Neural progenitor cell (in vitro differentiated cells): ENCODE results near the gene ARSJ. TPM values are rescaled to one million over a fixed set of nuclear protein-coding genes. Genes with fewer than 3 reads are reported as not detected.

Source experiments
- DNase-seq: peaks from one replicate; pipeline ENCODE4 v3.0.0-alpha.2; 2016; ENCODE audit warnings: low spot score
- H2AFZ ChIP-seq: fragments of 200-600 bp; sonication (generic); replicated peaks from 2 replicates; pipeline ENCODE4 v1.6.1; 2016; ENCODE audit warnings: antibody characterized with exemption
- H3F3A ChIP-seq: fragments of 200-600 bp; sonication (generic); 2 replicates; pipeline ENCODE4 v1.6.1; 2016; ENCODE audit warnings: antibody characterized with exemption, low read depth
- H3K27ac ChIP-seq: fragments of 200-600 bp; sonication (generic); 2 replicates; pipeline ENCODE4 v1.5.1; 2016; ENCODE audit warnings: mild to moderate bottlenecking
- H3K27me3 ChIP-seq: fragments of 200-600 bp; sonication (generic); 2 replicates; pipeline ENCODE4 v1.6.1; 2016; ENCODE audit warnings: mild to moderate bottlenecking, moderate library complexity
- H3K36me3 ChIP-seq: fragments of 200-600 bp; sonication (generic); 2 replicates; pipeline ENCODE4 v1.5.1; 2016
- H3K4me1 ChIP-seq: fragments of 200-600 bp; sonication (generic); 2 replicates; pipeline ENCODE4 v1.6.1; 2016; ENCODE audit warnings: mixed run types
- H3K4me2 ChIP-seq: fragments of 200-600 bp; sonication (generic); 2 replicates; pipeline ENCODE4 v1.6.1; 2016
- H3K4me3 ChIP-seq: fragments of 200-600 bp; sonication (generic); 2 replicates; pipeline ENCODE4 v1.5.1; 2016
- H3K79me2 ChIP-seq: fragments of 200-600 bp; sonication (generic); 2 replicates; pipeline ENCODE4 v1.6.1; 2016; ENCODE audit warnings: low read depth
- H3K9ac ChIP-seq: fragments of 200-600 bp; sonication (generic); 2 replicates; pipeline ENCODE4 v1.6.1; 2016
- H3K9me3 ChIP-seq: fragments of 200-600 bp; sonication (generic); 2 replicates; pipeline ENCODE4 v1.5.1; 2016; ENCODE audit warnings: low read depth
- H4K20me1 ChIP-seq: fragments of 200-600 bp; sonication (generic); 2 replicates; pipeline ENCODE4 v1.6.1; 2016; ENCODE audit warnings: low read depth
- H3K27ac Mint-ChIP-seq: 3 replicates; pipeline ENCODE4 v1.8.0; 2021; ENCODE audit warnings: mixed read lengths
- H3K27me3 Mint-ChIP-seq: 2 replicates; pipeline ENCODE4 v1.8.0; 2022; ENCODE audit warnings: low read depth, mild to moderate bottlenecking, inconsistent platforms, moderate library complexity, mixed read lengths; ENCODE audit not compliant: insufficient read depth
- H3K36me3 Mint-ChIP-seq: 3 replicates; pipeline ENCODE4 v1.8.0; 2021; ENCODE audit warnings: mixed read lengths
- H3K4me1 Mint-ChIP-seq: 3 replicates; pipeline ENCODE4 v1.8.0; 2021; ENCODE audit warnings: mixed read lengths
- H3K4me3 Mint-ChIP-seq: 3 replicates; pipeline ENCODE4 v1.8.0; 2021; ENCODE audit warnings: mild to moderate bottlenecking, moderate library complexity, mixed read lengths
- H3K9me3 Mint-ChIP-seq: 3 replicates; pipeline ENCODE4 v1.8.0; 2020; ENCODE audit warnings: mixed read lengths
- CTCF ChIP-seq: fragments of 200-600 bp; sonication (generic); IDR thresholded peaks from 2 replicates; pipeline ENCODE4 v1.5.1; 2017; ENCODE audit warnings: antibody characterized with exemption, mild to moderate bottlenecking
- EZH2 ChIP-seq: fragments of 200-600 bp; sonication (generic); IDR thresholded peaks from 2 replicates; pipeline ENCODE4 v1.6.1; 2017; ENCODE audit warnings: antibody characterized with exemption, mild to moderate bottlenecking, moderate library complexity
- EZH2phosphoT487 ChIP-seq: fragments of 200-600 bp; sonication (generic); IDR thresholded peaks from 2 replicates; pipeline ENCODE4 v1.6.1; 2017; ENCODE audit warnings: antibody characterized with exemption
- total RNA-seq: library from RNA; depleted of rRNA; stranded (reverse); fragments of >200 nt; gene quantifications from 2 replicates; pipeline ENCODE4 v1.2.3, GENCODE V29; 2015; ENCODE audit warnings: low replicate concordance

ARSJ gene
- total RNA-seq, 1 donor from 2014 or later = 0.28 TPM

GRCh38 chr4:113901994-113902787, 77.3 kb downstream of the ARSJ start:
- H3K9me3 ChIP-seq = no peaks in the 10 kb centered on the region
- H3K9ac ChIP-seq = no peak overlapping the region
- TF ChIP-seq CTCF (no peak), EZH2phosphoT487 (no peak), EZH2 (no peak)
- Mint-ChIP-seq H3K4me3 (no peak overlapping the region), H3K4me1 (no peaks in the 10 kb centered on the region), H3K36me3 (no peaks in the 10 kb centered on the region), H3K27ac (no peak overlapping the region), H3K27me3 (no peaks in the 10 kb centered on the region), H3K9me3 (no peaks in the 10 kb centered on the region)
- H2AFZ ChIP-seq = no peak overlapping the region
- H3K27ac ChIP-seq = no peak overlapping the region
- H3F3A ChIP-seq = no peaks in the 10 kb centered on the region
- H3K79me2 ChIP-seq = no peaks in the 10 kb centered on the region
- no peaks in the 10 kb centered on the region for H3K36me3 ChIP-seq
- no peak overlapping the region for H3K4me2 ChIP-seq
- DNase-seq = no peak
- H4K20me1 ChIP-seq = no peaks in the 10 kb centered on the region
- H3K4me3 ChIP-seq = no peak overlapping the region
- no peaks in the 10 kb centered on the region for H3K4me1 ChIP-seq
- H3K27me3 ChIP-seq = no peaks in the 10 kb centered on the region

GRCh38 chr4:113899271-113900070, 80.0 kb downstream of the ARSJ start:
- DNase-seq = no peak
- no peak overlapping the region for H2AFZ ChIP-seq
- no peaks in the 10 kb centered on the region for H3K9me3 Mint-ChIP-seq
- no peaks in the 10 kb centered on the region for H3K27me3 Mint-ChIP-seq
- H3K4me3 ChIP-seq = no peak overlapping the region
- no peaks in the 10 kb centered on the region for H4K20me1 ChIP-seq
- H3K9ac ChIP-seq = no peak overlapping the region
- no peaks in the 10 kb centered on the region for H3K36me3 ChIP-seq
- H3K9me3 ChIP-seq = no peaks in the 10 kb centered on the region
- H3K4me1 Mint-ChIP-seq = no peaks in the 10 kb centered on the region
- H3K4me3 Mint-ChIP-seq = no peak overlapping the region
- no peak overlapping the region for H3K27ac ChIP-seq
- no peaks in the 10 kb centered on the region for H3K4me1 ChIP-seq
- no peaks in the 10 kb centered on the region for H3K27me3 ChIP-seq
- no peak overlapping the region for H3K4me2 ChIP-seq
- no peaks in the 10 kb centered on the region for H3K36me3 Mint-ChIP-seq
- TF ChIP-seq CTCF (no peak), EZH2 (no peak), EZH2phosphoT487 (no peak)
- no peaks in the 10 kb centered on the region for H3F3A ChIP-seq
- H3K27ac Mint-ChIP-seq = no peak overlapping the region
- no peaks in the 10 kb centered on the region for H3K79me2 ChIP-seq

- Histone ChIP-seq H3K27ac (no peak overlapping the region), H3K36me3 (no peaks in the 10 kb centered on the region), H2AFZ (no peak overlapping the region), H3K4me3 (no peak overlapping the region), H3K79me2 (no peaks in the 10 kb centered on the region), H3K9ac (no peak overlapping the region), H3K4me2 (no peak overlapping the region), H4K20me1 (no peaks in the 10 kb centered on the region), H3F3A (no peaks in the 10 kb centered on the region), H3K4me1 (no peaks in the 10 kb centered on the region), H3K9me3 (no peaks in the 10 kb centered on the region), H3K27me3 (no peaks in the 10 kb centered on the region)
- Mint-ChIP-seq H3K4me3 (no peak overlapping the region), H3K27ac (no peak overlapping the region), H3K9me3 (no peaks in the 10 kb centered on the region), H3K36me3 (no peaks in the 10 kb centered on the region), H3K4me1 (no peaks in the 10 kb centered on the region), H3K27me3 (peaks cover 3% of the 10 kb centered on the region)
- DNase-seq = no peak
- TF ChIP-seq CTCF = peak; percentile 15
- no peak for TF ChIP-seq EZH2phosphoT487
- no peak for TF ChIP-seq EZH2
Observed at GRCh38 chr4:113893546-113893945, 85.9 kb downstream of the ARSJ start.
